Stimulated activated CD8-positive, alpha-beta memory T cell treated with anti-CD3 and anti-CD28 coated beads, Interleukin-12 subunit alpha, Interleukin-12 subunit beta, amount 100 ng/mL, for 24 hours (primary cell): Measurements from ENCODE around the gene MBOAT1.
"Not testable (repeated sequence)": the region's sequence is repeated elsewhere in the genome, so short reads cannot be mapped to it uniquely, and the experiment has no call there.

Experiments
- DNase-seq: peaks from one replicate; pipeline ENCODE4 v3.0.0-alpha.2; 2020; ENCODE audit errors: extremely low read depth

MBOAT1 gene

DNA sequence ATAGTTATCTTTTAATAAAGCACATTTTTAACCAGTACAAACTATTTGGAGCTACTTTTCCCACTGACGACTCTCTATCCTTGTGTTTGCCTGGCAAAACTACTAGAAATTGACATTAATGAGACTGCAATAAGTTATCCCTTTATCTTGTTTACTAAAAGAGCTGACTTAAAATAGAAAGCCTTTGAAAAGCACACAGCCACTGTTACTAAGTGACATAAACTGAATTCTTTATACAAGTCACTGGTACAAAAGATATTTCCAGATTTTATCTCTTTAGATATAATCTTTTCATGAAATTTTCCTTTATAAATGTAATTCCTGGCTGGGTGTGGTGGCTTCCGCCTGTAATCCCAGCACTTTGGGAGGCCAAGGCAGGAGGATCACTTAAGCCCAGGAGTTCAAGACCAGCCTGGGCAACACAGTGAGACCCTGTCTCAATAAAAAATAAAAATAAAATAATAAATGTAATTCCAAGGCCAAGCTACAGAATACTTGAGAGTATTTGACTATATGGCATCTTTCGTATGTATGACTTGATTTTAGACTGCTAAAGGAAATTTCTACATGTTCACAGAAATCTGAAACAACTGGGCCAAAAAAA is 9.5 kb downstream of the MBOAT1 start:
- DNase-seq, result no peak

DNA sequence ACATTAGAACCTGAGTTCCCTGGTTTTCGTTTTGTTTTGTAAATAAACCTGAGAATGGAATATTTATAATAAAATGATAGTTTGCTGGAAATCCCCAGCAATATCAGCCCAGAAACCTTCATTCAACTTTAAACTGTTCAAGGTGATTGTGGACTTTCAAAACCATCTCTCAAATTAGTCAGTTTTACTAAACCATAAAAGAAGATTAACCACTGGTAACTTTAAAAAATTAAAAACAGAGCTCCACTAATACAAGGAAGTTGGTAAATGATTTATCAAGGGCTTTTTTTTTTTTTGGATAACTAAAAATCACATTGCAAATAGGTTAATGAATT is 10.0 kb downstream of the MBOAT1 start:
- DNase-seq, result no peak

DNA sequence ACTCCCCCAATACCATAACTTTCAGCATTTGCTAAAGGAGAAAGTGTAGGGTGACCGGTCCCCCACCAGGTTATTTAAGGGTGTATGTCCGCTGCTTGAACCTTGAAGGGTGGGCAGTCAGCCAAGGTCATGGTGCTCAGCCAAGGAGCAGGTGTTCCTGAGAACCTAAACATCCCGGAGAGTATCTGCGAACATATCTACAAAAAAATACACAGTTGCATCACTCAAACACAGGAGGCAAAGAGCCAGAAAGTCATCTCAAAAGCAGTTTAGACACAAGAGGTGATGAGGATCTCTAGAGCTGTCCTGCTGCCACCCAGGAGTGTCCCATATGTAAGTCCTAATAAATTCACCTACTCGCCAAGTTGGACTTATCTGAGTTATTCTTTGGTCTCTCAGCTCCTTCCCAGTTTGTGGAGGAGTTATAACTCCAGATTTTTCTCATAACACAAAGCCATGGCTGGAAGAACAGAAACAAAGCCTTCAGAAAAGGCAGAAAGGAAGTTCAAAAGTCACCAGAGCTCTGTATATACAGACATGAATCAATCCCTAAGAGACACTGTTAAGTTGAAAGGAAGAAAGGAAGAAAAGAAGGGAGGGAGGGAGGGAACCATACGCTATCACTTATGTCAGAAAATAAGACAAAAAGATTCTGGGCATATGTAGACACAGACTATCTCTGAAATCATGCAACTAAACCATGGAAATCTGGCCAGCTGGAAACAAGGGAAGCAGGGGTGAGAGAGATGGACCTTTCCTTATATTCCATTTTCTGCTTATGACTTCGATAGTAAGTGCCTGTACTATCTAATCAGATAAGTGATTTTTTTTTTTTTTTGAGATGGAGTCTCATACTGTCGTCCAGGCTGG is 11.3 kb downstream of the MBOAT1 start:
- DNase-seq, result no peak

DNA sequence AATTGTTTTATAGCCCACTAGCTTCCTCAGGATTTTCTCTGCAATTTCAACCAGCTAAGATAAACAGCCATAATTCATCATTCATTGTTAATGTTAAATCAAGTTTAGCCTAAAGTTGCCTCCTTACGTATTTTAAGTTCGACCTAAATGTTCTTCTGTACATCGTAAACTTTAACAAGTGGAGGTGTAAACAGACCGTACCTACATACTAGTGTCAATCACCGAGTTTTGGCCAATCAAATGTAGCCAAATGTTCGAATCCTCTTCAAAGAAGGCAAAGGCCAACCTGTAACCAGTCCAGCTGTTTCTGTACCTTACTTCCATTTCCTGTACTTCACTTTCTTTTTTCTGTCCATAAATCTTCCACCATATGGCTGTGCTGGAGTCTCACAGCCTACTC is 13.5 kb downstream of the MBOAT1 start:
- no peak for DNase-seq

DNA sequence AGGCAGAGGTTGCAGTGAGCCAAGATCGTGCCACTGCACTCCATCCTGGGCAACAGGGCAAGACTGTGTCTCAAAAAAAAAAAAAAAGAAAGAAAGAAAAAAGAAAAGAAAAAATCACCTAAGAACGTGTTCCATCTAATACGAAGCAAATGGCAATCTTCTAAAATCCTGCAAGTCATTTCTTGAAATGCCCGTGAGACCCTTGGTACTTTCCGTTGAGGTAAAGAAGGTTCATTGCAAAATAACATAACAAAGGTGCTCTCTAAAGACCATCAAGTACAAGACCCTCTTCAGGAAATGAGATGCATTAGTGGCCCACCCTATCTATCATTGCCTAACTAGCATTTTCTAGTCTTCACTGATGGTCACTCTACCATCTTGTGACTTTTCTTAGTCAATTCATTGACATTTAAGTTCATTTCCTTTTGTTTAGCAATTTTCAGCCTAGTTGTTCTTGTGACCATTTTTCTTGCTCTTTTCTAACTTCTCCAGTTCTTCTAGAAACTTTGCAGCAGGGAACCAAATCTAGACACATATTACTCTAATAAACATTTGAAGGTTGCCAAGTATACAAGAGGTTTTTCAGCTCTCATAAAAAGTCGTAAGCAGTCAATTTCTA is 14.0 kb downstream of the MBOAT1 start:
- DNase-seq, result no peak

DNA sequence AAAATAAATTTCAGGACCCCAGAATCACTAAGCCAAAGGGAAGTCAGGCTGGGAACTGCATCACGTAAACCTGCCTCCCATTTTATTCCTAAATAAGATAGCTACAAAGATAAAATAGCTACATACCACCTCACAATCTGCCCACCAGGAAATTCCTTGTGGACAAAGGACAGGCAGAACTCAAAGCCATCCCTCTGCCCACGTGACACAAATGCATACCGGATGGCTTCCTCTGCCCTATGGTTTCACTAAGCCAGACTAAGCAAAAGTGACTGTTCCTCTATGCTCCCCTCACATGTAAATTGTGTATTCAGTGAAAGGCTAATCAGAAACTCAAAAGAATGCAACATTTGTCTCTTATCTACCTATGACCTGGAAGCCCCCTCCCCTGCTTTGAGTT is 15.0 kb downstream of the MBOAT1 start:
- no peak for DNase-seq

DNA sequence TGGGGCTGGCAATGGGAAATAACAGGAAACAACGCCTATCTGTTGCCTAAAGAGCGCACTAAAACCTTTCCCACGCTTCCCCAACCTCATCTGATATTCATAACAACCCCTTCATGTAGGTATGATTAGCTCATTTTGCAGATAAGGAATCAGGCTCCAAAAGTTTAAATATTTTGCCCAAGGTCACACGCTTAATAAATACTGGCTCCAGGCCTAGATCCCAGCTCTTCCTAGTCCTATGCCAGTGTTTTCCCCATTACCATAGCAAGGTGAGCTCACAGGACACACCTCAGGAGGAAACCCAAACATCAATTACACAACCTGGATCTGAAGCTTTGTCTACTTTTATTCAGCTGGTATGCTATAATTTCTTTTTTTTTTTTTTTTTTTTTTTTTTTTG is 19.6 kb downstream of the MBOAT1 start:
- DNase-seq, result no peak

DNA sequence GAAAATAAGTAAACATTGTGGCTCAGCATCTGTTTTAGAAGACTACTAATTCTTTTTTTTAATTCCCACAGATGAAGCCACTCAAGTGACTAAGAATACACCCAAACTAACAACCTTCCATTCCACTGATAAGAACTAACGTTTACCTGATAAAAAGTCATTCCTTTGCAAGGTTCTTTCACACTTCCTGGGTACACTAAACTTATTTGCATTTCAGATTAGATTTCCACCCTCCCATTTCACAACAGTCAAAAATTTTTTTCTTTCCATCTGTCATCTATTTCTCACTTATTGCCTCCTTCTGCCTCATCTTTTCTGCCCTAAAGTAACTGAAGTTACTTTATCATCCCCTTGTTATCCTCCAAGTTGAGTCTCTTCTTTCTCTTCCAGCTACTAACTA is 20.3 kb downstream of the MBOAT1 start:
- no peak for DNase-seq

DNA sequence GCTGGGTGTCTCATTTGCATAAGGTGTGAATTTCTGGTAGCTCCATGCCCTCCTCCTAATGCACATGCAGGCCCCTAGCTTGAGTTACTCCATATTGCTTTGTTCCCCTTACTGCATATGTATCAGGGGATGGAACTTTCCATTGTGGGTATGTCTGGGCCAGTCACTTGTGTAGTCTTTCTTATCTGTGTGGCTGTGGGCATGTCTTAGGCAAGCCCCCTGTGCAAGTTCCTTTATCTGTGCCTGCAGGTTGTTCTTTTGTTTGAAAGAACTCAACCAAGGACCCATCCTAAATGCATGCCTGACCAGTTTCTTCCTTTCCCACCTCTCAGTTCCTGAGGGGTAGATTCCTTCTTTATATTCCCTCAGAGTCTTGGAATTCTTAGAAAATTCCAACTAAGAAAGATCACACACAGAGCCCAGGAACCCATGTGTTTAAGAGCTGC is 23.6 kb downstream of the MBOAT1 start:
- no peak for DNase-seq

DNA sequence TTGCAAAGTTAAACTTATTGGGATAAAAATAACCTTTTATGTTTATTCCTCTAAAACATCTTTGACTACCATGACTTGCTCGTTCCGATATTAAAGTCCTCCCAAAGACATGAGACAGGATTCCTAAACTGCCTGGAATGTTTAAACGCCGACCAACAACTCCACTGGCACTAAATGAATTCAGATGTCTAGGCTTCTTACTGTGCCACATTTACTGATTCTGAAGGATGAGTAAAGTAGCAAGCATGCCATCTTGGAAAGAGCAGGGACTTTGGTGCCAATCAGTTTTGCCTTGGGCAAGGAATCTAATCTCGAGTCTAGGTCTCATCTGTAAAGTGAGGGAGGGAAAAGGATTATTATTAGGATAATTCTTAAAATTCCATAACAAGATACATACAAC is 25.3 kb downstream of the MBOAT1 start:
- no peak for DNase-seq

DNA sequence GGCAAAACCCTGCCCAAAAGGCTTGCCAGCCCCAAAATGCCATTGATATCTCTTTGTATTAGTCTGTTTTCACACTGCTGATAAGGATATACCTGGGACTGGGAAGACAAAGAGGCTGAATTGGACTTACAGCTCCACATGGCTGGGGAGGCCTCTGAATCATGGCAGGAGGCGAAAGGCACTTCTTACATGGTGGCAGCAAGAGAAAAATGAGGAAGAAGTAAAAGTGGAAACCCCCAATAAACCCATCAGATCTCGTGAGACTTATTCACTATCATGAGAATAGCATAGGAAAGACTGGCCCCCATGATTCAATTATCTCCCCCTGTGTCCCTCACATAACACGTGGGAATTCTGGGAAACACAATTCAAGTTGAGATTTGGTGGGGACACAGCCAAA is 28.6 kb downstream of the MBOAT1 start:
- DNase-seq, result no peak

DNA sequence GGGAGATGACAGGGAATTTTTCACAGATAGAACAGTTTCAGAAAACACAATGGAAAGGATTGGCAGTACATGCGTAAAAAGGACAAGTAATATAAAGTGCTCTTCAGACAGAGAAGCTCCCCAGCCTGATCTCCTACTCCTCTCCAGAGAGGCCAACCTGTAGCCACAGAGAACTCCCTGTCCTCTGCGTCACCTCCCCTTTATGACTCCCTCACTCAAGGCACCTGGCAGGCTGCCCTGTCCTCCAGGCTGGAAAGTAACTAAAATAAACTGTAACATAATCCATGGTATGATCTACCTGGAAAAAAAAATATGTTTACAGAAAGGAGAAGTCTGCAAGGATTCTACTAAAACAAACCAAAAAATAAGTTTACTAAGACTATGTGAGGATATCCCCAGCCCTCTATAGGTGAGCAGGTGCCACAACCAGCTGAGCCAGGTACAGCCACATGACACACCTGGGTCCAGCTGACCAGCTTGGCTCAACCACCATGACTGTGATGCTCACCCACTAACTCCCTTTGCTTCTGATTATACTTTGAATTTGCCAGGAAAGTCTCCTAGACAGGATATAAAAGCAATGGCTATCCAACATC is 29.2 kb downstream of the MBOAT1 start:
- DNase-seq, result no peak

DNA sequence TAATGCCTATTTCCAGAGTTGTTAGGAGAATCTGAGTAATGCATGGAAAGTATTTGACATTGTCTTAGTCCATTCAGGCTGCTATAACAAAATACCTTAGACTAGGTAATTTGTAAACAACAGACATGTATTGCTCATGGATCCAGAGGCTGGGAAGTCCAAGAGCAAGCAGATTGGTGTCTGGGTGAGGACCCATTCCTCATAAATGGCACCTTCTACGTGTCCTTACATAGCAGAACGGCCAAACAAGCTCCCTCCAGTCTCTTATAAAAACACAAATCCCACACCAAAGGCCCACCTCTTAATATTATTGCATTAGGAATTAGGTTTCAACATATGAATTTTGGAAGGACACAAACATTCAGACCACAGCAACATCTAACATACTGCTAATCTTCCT is 30.2 kb downstream of the MBOAT1 start:
- DNase-seq, result no peak

DNA sequence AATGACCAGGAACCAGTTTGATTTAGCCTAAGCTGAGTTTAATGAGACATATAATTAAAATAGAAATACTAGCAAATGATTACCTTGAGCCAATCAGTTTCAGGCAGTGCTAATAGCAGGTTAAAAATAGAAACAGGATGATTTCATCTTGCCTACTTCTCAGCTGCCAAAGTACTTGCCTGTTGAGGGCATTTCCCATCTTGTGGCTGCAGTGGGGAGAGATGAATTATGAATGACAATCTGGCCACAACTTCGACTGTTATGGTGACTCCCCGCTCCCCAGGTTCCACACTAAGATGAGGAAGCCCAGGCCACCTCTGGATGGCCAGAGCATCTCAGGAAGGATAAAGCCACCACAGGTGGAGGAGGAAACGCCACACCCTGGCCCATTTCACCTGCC is 31.3 kb downstream of the MBOAT1 start:
- no peak for DNase-seq

DNA sequence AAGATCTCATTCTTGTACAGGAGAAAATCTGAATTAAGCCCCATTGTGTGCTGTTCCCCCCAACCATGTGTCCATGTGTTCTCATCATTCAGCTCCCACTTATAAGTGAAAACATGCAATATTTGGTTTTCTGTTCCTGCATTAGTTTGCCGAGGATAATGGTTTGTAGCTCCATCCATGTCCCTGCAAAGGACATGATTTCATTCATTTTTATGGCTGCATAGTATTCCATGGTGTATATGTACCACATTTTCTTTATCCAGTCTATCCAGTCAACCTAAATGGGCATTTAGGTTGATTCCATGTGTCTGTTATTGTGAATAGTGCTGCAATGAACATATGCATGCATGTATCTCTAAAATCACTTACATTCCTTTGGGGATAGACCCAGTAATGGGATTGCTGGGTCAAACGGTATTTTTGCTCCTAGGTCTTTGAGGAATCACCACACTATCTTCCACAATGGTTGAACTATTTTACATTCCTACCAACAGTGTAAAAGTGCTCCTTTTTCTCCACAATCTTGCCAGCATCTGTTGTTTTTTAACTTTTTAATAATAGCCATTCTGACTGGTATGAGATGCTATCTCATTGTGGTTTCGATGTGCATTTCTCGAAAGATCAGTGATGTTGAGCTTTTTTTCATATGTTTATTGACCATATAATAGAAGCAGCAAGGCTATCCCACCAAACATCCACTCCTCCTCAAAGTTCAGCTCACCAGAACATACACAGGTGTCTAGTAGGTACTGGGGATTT is 32.8 kb downstream of the MBOAT1 start:
- not testable (repeated sequence) for DNase-seq

DNA sequence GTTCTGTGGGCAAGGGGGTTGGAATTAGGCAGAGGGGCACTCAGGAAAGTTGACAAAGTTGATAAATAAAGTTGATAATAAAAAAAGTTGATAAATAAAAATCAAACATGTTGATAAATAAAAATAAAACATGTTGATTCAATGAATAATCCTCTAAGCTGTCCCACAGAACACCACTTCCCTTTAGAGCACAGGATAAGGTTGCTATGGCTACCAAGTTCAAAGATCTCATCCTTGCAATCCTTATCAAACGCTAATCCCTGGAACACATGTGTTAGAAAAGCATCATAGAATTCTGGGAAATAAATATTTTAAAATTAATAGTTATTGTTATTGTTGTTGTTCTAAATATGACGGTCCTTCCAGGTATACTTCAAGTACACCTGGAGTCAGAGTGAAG is 33.9 kb downstream of the MBOAT1 start:
- DNase-seq, result no peak

DNA sequence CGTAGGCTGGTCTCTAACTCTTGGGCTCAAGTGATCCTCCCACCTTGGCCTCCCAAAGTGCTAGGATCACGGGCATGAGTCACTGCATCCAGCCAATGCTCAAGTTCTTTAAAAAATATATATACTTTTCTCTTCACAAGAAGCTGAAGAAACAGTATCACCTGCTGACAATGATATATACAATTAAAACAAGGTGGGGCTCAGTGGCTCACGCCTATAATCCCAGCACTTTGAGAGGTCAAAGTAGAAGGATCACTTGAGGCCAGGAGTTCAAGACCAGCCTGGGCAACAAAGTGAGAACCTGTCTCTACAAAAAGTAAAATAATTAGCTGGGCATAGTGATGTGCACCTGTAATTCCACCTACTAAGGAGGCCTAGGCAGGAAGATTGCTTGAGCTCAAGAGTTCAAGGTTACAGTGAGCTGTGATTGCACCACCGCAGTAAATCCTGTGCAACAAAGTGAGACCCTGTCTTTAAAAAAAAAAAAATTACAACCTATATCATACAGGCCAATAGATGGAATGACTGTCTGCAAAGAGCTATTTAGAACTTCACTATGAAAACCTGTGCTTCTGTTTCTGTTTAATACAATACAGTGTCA is 36.4 kb downstream of the MBOAT1 start:
- no peak for DNase-seq

DNA sequence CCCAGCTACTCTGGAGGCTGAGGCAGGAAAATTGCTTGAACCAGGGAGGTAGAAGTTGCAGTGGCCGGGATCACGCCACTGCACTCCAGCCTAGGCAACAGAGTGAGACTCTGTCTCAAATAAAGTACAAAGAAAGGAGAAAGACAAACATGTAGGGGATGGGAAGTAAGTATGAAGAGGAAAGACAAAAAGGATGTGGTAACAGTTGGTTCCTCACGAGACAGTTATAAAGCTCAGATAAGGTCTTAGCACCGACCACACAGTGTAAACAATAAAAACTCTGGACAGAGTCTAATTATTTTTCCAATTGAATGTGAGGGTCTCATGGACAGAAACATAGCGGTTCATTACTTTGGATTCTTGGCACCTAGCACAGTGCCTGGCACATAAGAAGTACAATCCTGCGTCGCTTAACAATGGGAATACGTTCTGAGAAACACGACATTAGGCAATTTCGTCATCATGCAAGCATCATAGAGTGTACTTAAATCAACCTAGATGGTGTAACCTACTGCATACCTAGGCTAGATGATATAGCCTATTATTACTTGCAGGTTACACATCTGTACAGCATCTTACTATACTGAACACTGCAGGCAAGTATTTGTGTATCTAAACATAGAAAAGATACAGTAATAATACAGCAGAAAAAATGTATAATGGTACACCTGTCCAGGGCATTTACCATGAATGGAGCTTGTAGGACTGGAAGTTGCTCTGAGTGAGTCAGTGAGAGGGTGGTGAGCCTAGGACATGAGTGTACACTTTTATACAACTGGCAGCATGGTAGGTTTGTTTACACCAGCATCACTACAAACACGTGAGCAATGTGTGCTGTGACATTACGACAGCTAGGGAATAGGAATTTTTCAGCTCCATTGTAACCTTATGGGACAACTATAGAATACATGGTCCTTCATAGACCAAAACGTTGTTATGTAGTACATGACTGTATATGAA is 38.2 kb downstream of the MBOAT1 start:
- DNase-seq, result no peak

DNA sequence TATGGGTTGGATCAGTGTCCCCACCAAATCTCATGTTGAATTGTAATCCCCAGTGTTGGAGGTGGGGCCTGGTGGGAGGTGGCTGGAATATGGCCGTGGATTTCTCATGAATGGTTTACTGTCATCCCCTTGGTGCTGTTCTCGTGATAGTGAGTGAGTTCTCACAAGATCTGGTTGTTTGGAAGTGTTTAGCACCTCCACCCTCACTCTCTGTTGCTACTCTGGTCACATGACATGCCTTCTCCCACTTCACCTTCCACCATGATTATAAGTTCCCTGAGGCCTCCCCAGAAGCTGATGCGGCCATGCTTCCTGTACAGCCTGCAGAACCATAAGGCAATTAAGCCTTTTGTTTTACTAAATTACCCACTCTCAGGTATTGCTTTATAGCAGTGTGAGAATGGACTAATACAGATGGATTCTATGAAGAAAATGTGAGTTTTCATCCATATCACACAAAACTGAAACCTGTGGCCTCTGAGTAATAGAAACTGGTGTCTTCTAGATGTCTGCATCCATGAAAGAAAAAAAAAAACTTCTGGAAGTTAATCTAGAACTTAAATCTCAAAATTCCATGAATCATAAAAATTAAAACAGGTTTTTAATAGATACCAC is 39.3 kb downstream of the MBOAT1 start:
- no peak for DNase-seq
